SK-N-SH (cell line): Measurements from ENCODE around the gene TXNRD2. TPM values are rescaled to one million over a fixed set of nuclear protein-coding genes. Genes with fewer than 3 reads are reported as not detected.

Experiments used
- CTCF ChIA-PET: fragments of 300-600, 350-600 bp; formaldehyde crosslinking; extraction: SDS; loops from one replicate; lab custom pipeline; 2021; lab: Yijun Ruan, JAX
- POLR2A ChIA-PET: fragments of 350-600 bp; sonication (Branson Sonifier 250); formaldehyde crosslinking; extraction: SDS; loops from one replicate; lab custom pipeline; 2020; ENCODE audit warnings: antibody characterized with exemption, inconsistent platforms; lab: Yijun Ruan, JAX
- DNase-seq: peaks from one replicate; pipeline ENCODE4 v3.0.0; 2012
- H2AFZ ChIP-seq: fragments of 200-600 bp; sonication (generic); 2 replicates; pipeline ENCODE4 v1.8.1; 2016; ENCODE audit warnings: antibody characterized with exemption, mild to moderate bottlenecking, low read depth
- H3F3A ChIP-seq: fragments of 200-600 bp; sonication (generic); replicated peaks from 2 replicates; pipeline ENCODE3; 2016; ENCODE audit warnings: antibody characterized with exemption, mild to moderate bottlenecking; ENCODE audit not compliant: insufficient read depth
- H3K27ac ChIP-seq, 2 experiments: fragments of 200-500 bp in 1 of 2; fragments of 200-600 bp in 1 of 2; sonication (Bioruptor generic) in 1 of 2; sonication (generic), shearing (Covaris generic) in 1 of 2; 2 replicates each; pipeline versions ENCODE4 v1.5.1 to v1.6.1; 2014 to 2016; ENCODE audit warnings: low read depth in 2 of 2, inconsistent platforms in 1 of 2, low read length in 1 of 2, mild to moderate bottlenecking in 1 of 2, mixed read lengths in 1 of 2
- H3K27me3 ChIP-seq: fragments of 200-600 bp; sonication (generic), shearing (Covaris generic); 2 replicates; pipeline ENCODE4 v1.6.1; 2016; ENCODE audit warnings: mixed run types; ENCODE audit not compliant: insufficient read depth
- H3K36me3 ChIP-seq, 2 experiments: fragments of 200-500 bp in 1 of 2; fragments of 200-600 bp in 1 of 2; sonication (Bioruptor generic) in 1 of 2; sonication (generic) in 1 of 2; replicated peaks in 1 of 2; 2 replicates each; pipeline versions ENCODE3 to v1.5.1; 2014 to 2016; ENCODE audit warnings: low read length in 1 of 2, mild to moderate bottlenecking in 1 of 2; ENCODE audit not compliant: insufficient read depth in 2 of 2, control insufficient read depth in 1 of 2
- H3K4me1 ChIP-seq, 2 experiments: fragments of 200-500 bp in 1 of 2; fragments of 200-600 bp in 1 of 2; sonication (Bioruptor generic) in 1 of 2; sonication (generic), shearing (Covaris generic) in 1 of 2; 2 replicates each; pipeline versions ENCODE4 v1.5.1 to v1.6.1; 2014 to 2016; ENCODE audit warnings: low read depth in 1 of 2, low read length in 1 of 2, mixed run types in 1 of 2; ENCODE audit not compliant: insufficient read depth in 2 of 2, control insufficient read depth in 1 of 2
- H3K4me2 ChIP-seq: fragments of 200-600 bp; sonication (generic), shearing (Covaris generic); 2 replicates; pipeline ENCODE4 v1.6.1; 2017; ENCODE audit warnings: mixed run types
- H3K4me3 ChIP-seq, 2 experiments: fragments of 200-500 bp in 1 of 2; fragments of 200-600 bp in 1 of 2; sonication (Bioruptor generic) in 1 of 2; sonication (generic), shearing (Covaris generic) in 1 of 2; 2 replicates each; pipeline versions ENCODE4 v1.5.1 to v1.8.1; 2014 to 2016; ENCODE audit warnings: low read depth in 2 of 2, inconsistent platforms in 1 of 2, low read length in 1 of 2, mild to moderate bottlenecking in 1 of 2, mixed read lengths in 1 of 2, moderate library complexity in 1 of 2
- H3K79me2 ChIP-seq: fragments of 200-600 bp; sonication (generic); 2 replicates; pipeline ENCODE4 v1.8.1; 2017; ENCODE audit warnings: mild to moderate bottlenecking; ENCODE audit not compliant: insufficient read depth
- H3K9ac ChIP-seq: fragments of 200-600 bp; sonication (generic); 2 replicates; pipeline ENCODE4 v1.6.1; 2017; ENCODE audit warnings: mixed run types
- H3K9me2 ChIP-seq: fragments of 200-600 bp; sonication (generic); 2 replicates; pipeline ENCODE4 v1.6.1; 2017; ENCODE audit warnings: mixed run types
- H3K9me3 ChIP-seq: fragments of 200-600 bp; sonication (generic); 2 replicates; pipeline ENCODE4 v1.6.1; 2017; ENCODE audit warnings: mixed run types, mild to moderate bottlenecking, moderate library complexity
- H4K20me1 ChIP-seq: fragments of 200-600 bp; sonication (generic); 2 replicates; pipeline ENCODE4 v1.6.1; 2017; ENCODE audit warnings: mild to moderate bottlenecking, mixed run types; ENCODE audit not compliant: insufficient read depth
- FOXJ3 ChIP-seq: sonication (generic); formaldehyde crosslinking; IDR thresholded peaks from 2 replicates; pipeline ENCODE4 v1.5.1; 2020; ENCODE audit warnings: mild to moderate bottlenecking, missing genetic modification reagents
- GABPA ChIP-seq: IDR thresholded peaks from 2 replicates; pipeline ENCODE4 v1.4.0; 2012; ENCODE audit warnings: low read depth, mild to moderate bottlenecking
- GATA2 ChIP-seq: sonication (generic); formaldehyde crosslinking; IDR thresholded peaks from 2 replicates; pipeline ENCODE4 v1.5.0; 2020; ENCODE audit warnings: mild to moderate bottlenecking, missing genetic modification reagents
- IRF3 ChIP-seq: fragments of 150-350 bp; IDR thresholded peaks from 2 replicates; pipeline ENCODE4 v1.6.1; 2016; ENCODE audit warnings: mild to moderate bottlenecking, low read depth, low read length
- MAX ChIP-seq: IDR thresholded peaks from 2 replicates; pipeline ENCODE4 v1.4.0; 2012; ENCODE audit warnings: low read depth
- MEF2A ChIP-seq: IDR thresholded peaks from 2 replicates; pipeline ENCODE4 v1.4.0; 2012; ENCODE audit warnings: low read depth, borderline replicate concordance
- POLR2AphosphoS5 ChIP-seq: IDR thresholded peaks from 2 replicates; pipeline ENCODE4 v1.6.1; 2012; ENCODE audit warnings: low read depth, low read length
- RAD21 ChIP-seq: IDR thresholded peaks from 2 replicates; pipeline ENCODE4 v1.6.1; 2012; ENCODE audit warnings: mild to moderate bottlenecking, low read length
- RCOR1 ChIP-seq: fragments of 150-350 bp; IDR thresholded peaks from 2 replicates; pipeline ENCODE4 v1.6.1; 2017; ENCODE audit warnings: antibody characterized with exemption, low read length
- RFX5 ChIP-seq: IDR thresholded peaks from 2 replicates; pipeline ENCODE4 v1.6.1; 2012; ENCODE audit warnings: mild to moderate bottlenecking, improper control_type of control experiment, low read length
- RXRA ChIP-seq: IDR thresholded peaks from 2 replicates; pipeline ENCODE4 v1.4.0; 2012; ENCODE audit warnings: low read depth, mild to moderate bottlenecking, borderline replicate concordance
- SIN3A ChIP-seq: IDR thresholded peaks from 2 replicates; pipeline ENCODE4 v1.6.1; 2012; ENCODE audit warnings: low read depth, mild to moderate bottlenecking, low read length, moderate library complexity, borderline replicate concordance
- SMC3 ChIP-seq: IDR thresholded peaks from 2 replicates; pipeline ENCODE4 v1.6.1; 2012; ENCODE audit warnings: low read depth, low read length, improper control_type of control experiment
- TAF1 ChIP-seq: IDR thresholded peaks from 2 replicates; pipeline ENCODE4 v1.6.1; 2012; ENCODE audit warnings: low read depth, mild to moderate bottlenecking, low read length, moderate library complexity, borderline replicate concordance
- TCF12 ChIP-seq: IDR thresholded peaks from 2 replicates; pipeline ENCODE4 v1.4.0; 2012
- USF2 ChIP-seq: fragments of 150-350 bp; IDR thresholded peaks from 2 replicates; pipeline ENCODE4 v1.6.1; 2017; ENCODE audit warnings: antibody characterized with exemption, low read length, low read depth, borderline replicate concordance
- YY1 ChIP-seq: IDR thresholded peaks from 2 replicates; pipeline ENCODE4 v1.4.0; 2012; ENCODE audit warnings: low read depth, mild to moderate bottlenecking
- WGBS: methylation state at CpG from one replicate; pipeline ENCODE4 v1.1.6; 2017; ENCODE audit warnings: low lambda C conversion rate; 5-methylcytosine and 5-hydroxymethylcytosine counted together
- polyA plus RNA-seq, 3 experiments: library from polyadenylated mRNA; depleted of rRNA; stranded (reverse); fragments of >200 nt; gene quantifications; 2 replicates each; pipeline ENCODE4 v1.2.3, GENCODE V29; 2012

The TXNRD2 gene
- polyA plus RNA-seq, 1 of the 3 experiments (the other 2 are of a cell fraction) = 34.7 TPM

DNA sequence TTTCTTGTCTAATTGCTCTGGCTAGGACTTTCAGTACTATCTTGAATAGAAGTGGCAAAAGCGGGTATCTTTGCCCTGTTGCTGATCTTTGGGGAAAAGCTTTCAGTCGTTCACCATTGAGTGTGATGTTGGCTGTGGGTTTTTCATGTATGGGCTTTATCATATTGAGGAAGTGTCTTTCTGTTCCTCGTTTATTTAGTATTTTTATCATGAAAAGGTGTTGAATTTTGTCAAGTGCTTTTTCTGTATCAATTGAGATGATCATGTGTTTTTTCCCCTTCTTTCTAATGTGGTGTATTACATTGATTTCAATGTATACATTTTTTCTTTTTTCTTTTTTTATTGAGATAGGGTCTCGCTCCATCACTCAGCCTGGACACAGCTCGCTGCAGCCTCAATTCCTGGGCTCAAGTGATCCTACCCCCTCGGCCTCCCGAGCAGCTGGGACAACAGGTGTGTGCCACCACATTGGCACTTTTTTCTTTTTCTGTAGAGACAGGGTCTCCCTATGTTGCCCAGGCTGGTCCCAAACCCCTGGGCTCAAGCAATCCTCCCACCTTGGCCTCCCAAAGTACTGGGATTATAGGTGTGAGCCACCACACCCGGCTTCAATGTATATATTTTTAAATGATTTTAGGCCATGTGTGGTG is 81.6 kb downstream of the TXNRD2 start:
- 95% methylated on average over 8 of the region's 8 CpGs for WGBS

GRCh38 chr22:19857382-19857781 is 84.2 kb downstream of the TXNRD2 start:
- no peaks in the 10 kb centered on the region for H3K9me2 ChIP-seq
- ChIA-PET POLR2A (no interaction called here), CTCF (no interaction called here)
- no peaks in the 10 kb centered on the region for H3K27me3 ChIP-seq
- no peak for DNase-seq
- H3K36me3 ChIP-seq = peaks cover 0 to 7% of the 10 kb centered on the region in 2 experiments
- H3F3A ChIP-seq = peaks cover 8% of the 10 kb centered on the region
- no peak overlapping the region for H3K4me3 ChIP-seq
- no peak for TF ChIP-seq FOXJ3 (CRISPR knock-in tag)
- TF ChIP-seq MEF2A = no peak
- TF ChIP-seq RCOR1 = no peak
- TF ChIP-seq USF2 = no peak
- no peak for TF ChIP-seq SIN3A
- TF ChIP-seq TCF12 = no peak
- TF ChIP-seq IRF3 = no peak
- no peak for TF ChIP-seq GABPA
- TF ChIP-seq TAF1 = no peak
- no peak for TF ChIP-seq RAD21
- no peak for TF ChIP-seq YY1
- no peak for TF ChIP-seq MAX
- TF ChIP-seq GATA2 (CRISPR knock-in tag) = no peak
- TF ChIP-seq SMC3 = no peak
- no peaks in the 10 kb centered on the region for H3K9me3 ChIP-seq
- H3K9ac ChIP-seq = no peak overlapping the region
- peaks cover 13% of the 10 kb centered on the region; the same call in 1 of the 2 replicates for H4K20me1 ChIP-seq
- H3K4me2 ChIP-seq = no peak overlapping the region
- WGBS = 96% methylated on average over 3 of the region's 3 CpGs
- H3K4me1 ChIP-seq = peaks cover 9 to 24% of the 10 kb centered on the region in 2 experiments; a peak in 3 of 4 replicates
- no peak overlapping the region for H2AFZ ChIP-seq
- no peak overlapping the region for H3K27ac ChIP-seq
- peaks cover 45% of the 10 kb centered on the region for H3K79me2 ChIP-seq

More for the DNA sequence above, 81.6 kb downstream of the TXNRD2 start:
- POLR2A ChIA-PET = no interaction called here
- Histone ChIP-seq H4K20me1 (no peaks in the 10 kb centered on the region), H3K9ac (no peak overlapping the region)
- no peak for TF ChIP-seq POLR2AphosphoS5
- TF ChIP-seq RFX5 = no peak
- no peak for TF ChIP-seq RXRA
- TF ChIP-seq, all 33 proteins: peak for 0
- DNase-seq = no peak
- H3K36me3 ChIP-seq = peaks cover 0 to 4% of the 10 kb centered on the region in 2 experiments
- peaks cover 9 to 11% of the 10 kb centered on the region in 2 experiments; a peak in 2 of 4 replicates for H3K4me1 ChIP-seq
- H3K4me3 ChIP-seq = no peak overlapping the region
- H3K27ac ChIP-seq = no peak overlapping the region
- CTCF ChIA-PET = interaction anchor here (0.6 to 0.9 kb wide), 2 partner anchors 60 to 129 kb away, joined by 3 to 4 read pairs; no protein-coding TSS in a partner anchor
- H3K9me2 ChIP-seq = no peaks in the 10 kb centered on the region
- H3K4me2 ChIP-seq = no peak overlapping the region
- no peaks in the 10 kb centered on the region for H3K27me3 ChIP-seq
- no peak overlapping the region for H2AFZ ChIP-seq
- no peaks in the 10 kb centered on the region for H3K9me3 ChIP-seq
- H3F3A ChIP-seq = peaks cover 8% of the 10 kb centered on the region
- peaks cover 23% of the 10 kb centered on the region for H3K79me2 ChIP-seq
